Prostate gland (tissue), 2 donors: ENCODE data around the gene GRK1. TPM values are rescaled to one million over a fixed set of nuclear protein-coding genes. Genes with fewer than 3 reads are reported as not detected.

Experiments used
- DNase-seq: peaks from one replicate; pipeline ENCODE4 v3.0.0-alpha.2; 2019; ENCODE audit warnings: low spot score
- H3K27ac ChIP-seq, 2 donors: fragments of 200-600 bp; sonication (generic); 2 replicates each; pipeline ENCODE4 v1.5.1; 2017 to 2019
- H3K27me3 ChIP-seq: fragments of 200-600 bp; sonication (generic); replicated peaks from 2 replicates; pipeline ENCODE4 v1.5.1; 2019; ENCODE audit not compliant: insufficient read depth
- H3K36me3 ChIP-seq, 2 donors: fragments of 200-600 bp; sonication (generic); 1 replicate in 1 of 2; 2 replicates in 1 of 2; pipeline versions ENCODE4 v1.5.1 to v1.8.1; 2017 to 2019
- H3K4me1 ChIP-seq: fragments of 200-600 bp; sonication (generic); replicated peaks from 2 replicates; pipeline ENCODE4 v1.5.1; 2019
- H3K4me3 ChIP-seq, 2 donors: fragments of 200-600 bp; sonication (generic); 2 replicates each; pipeline ENCODE4 v1.5.1; 2017 to 2019
- H3K9me3 ChIP-seq: fragments of 200-600 bp; sonication (generic); 2 replicates; pipeline ENCODE4 v1.5.1; 2017
- POLR2A ChIP-seq: fragments of 450-650 bp; IDR thresholded peaks from one replicate; pipeline ENCODE4 v1.6.1; 2016; ENCODE audit warnings: antibody characterized with exemption, mild to moderate bottlenecking
- POLR2AphosphoS5 ChIP-seq: sonication (generic); formaldehyde crosslinking; IDR thresholded peaks from one replicate; pipeline ENCODE4 v1.6.1; 2017; ENCODE audit warnings: antibody characterized with exemption
- WGBS: methylation state at CpG from one replicate; pipeline ENCODE4 v1.1.5; 2018; 5-methylcytosine and 5-hydroxymethylcytosine counted together
- intact Hi-C: fragments of 100-400 bp; cut with DNase I; formaldehyde crosslinking; loops from one replicate; pipeline ENCODE4 v1.14.2; 2022
- total RNA-seq, 2 donors: library from RNA; depleted of rRNA; stranded (reverse); fragments of >200 nt; gene quantifications; one replicate each; pipeline ENCODE4 v1.1.0, GENCODE V29; 2016
- TF ChIP-seq, protein P1 (sequence below), 4 experiments: fragments of 200-600 bp in 2 of 4; fragments of 450-650 bp in 2 of 4; sonication (generic) in 2 of 4; IDR thresholded peaks; 1 replicate in 3 of 4; 2 replicates in 1 of 4; pipeline ENCODE4 v1.5.1; 2016 to 2019; ENCODE audit warnings: antibody characterized with exemption in 4 of 4, mild to moderate bottlenecking in 2 of 4, moderate library complexity in 2 of 4

Gene GRK1
- total RNA-seq, 2 donors from 2014 or later: 0.23 TPM; not detected in 1

DNA sequence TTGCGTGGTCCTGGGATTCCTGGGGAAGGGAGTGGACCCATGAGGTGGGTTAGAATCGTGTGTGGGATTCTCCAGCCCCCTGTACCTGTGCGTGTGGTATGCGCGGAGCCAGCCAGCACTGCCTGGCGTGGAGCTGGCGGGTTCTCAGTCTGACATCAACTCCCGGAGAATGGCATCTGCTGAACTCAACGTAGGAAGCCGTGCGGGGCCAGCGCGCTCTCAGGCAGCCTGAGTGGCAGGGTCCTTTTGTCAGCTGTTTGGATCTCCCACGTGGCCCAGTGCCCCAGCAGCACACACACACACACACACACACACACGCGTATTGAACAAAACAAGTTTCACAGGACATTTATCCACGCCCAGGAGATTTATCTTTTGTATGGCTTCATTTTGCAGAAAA lies 37.2 kb upstream of the GRK1 start:
- Histone ChIP-seq H3K27me3 (no peaks in the 10 kb centered on the region), H3K4me3 (no peak overlapping the region), H3K9me3 (no peaks in the 10 kb centered on the region), H3K4me1 (no peaks in the 10 kb centered on the region), H3K36me3 (peaks cover 0 to 4% of the 10 kb centered on the region in 2 donors), H3K27ac (no peak overlapping the region)
- no peak for DNase-seq
- TF ChIP-seq, protein P1, sequence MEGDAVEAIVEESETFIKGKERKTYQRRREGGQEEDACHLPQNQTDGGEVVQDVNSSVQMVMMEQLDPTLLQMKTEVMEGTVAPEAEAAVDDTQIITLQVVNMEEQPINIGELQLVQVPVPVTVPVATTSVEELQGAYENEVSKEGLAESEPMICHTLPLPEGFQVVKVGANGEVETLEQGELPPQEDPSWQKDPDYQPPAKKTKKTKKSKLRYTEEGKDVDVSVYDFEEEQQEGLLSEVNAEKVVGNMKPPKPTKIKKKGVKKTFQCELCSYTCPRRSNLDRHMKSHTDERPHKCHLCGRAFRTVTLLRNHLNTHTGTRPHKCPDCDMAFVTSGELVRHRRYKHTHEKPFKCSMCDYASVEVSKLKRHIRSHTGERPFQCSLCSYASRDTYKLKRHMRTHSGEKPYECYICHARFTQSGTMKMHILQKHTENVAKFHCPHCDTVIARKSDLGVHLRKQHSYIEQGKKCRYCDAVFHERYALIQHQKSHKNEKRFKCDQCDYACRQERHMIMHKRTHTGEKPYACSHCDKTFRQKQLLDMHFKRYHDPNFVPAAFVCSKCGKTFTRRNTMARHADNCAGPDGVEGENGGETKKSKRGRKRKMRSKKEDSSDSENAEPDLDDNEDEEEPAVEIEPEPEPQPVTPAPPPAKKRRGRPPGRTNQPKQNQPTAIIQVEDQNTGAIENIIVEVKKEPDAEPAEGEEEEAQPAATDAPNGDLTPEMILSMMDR (IDR thresholded peaks at IDR 0.05): no peak
- no peak for TF ChIP-seq POLR2AphosphoS5
- TF ChIP-seq POLR2A: no peak
- intact Hi-C loops: no loop called here
- WGBS: 82% methylated on average over 17 of the region's 17 CpGs

DNA sequence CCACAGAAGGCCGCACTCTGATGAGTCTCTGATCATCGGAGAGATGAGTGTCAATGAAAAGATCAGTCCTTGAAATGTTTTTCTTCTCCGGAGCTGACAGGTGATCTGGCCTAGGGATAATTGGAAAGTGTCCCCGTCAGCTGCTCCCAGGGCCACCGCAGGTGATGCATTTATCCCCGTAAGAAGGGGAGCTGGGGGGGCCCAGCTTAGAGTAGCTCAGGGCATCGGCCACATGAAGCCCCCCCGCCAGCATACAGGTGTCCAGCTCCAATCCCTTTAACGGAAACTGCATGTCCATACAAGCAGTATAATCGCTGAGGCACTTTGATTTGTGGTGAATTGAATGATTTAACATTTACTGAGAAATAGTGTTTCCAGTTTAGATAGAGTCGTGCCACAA lies 36.7 kb upstream of the GRK1 start:
- peaks cover 0 to 6% of the 10 kb centered on the region in 2 donors for H3K36me3 ChIP-seq

DNA sequence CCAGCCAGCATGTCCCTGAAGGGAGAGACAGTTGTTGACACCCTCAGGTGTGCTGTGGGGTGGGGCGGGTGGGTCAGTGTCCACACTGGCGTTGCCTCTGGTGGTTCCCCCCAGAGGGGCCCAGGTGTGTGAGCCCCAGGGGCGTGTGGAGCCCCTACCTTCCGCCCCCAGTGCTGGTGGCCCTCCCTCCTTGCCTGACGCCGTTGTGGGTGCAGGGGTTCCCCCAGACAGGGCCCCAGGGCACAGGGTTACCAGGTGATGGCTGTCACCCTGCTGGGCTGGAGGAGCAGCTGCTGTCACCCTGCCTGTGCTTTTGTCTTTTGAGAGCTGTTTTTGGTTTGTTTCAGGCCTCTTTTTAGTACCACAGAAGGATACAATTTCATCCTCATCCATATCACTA lies 36.2 kb upstream of the GRK1 start:
- Histone ChIP-seq H3K4me3 (no peak overlapping the region), H3K4me1 (no peaks in the 10 kb centered on the region), H3K27ac (no peak overlapping the region), H3K9me3 (no peaks in the 10 kb centered on the region), H3K36me3 (peaks cover 0 to 6% of the 10 kb centered on the region in 2 donors), H3K27me3 (no peaks in the 10 kb centered on the region)
- no peak for DNase-seq
- TF ChIP-seq POLR2AphosphoS5 (no peak), POLR2A (no peak)
- TF ChIP-seq, protein P1 (IDR thresholded peaks at IDR 0.05): no peak
- 74% methylated on average over 6 of the region's 6 CpGs for WGBS
- intact Hi-C loops: no loop called here

More for the DNA sequence above, 36.7 kb upstream of the GRK1 start:
- Histone ChIP-seq H3K27ac (no peak overlapping the region), H3K9me3 (no peaks in the 10 kb centered on the region), H3K4me3 (no peak overlapping the region), H3K4me1 (no peaks in the 10 kb centered on the region), H3K27me3 (no peaks in the 10 kb centered on the region)
- TF ChIP-seq POLR2A (no peak), POLR2AphosphoS5 (no peak)
- TF ChIP-seq, protein P1 (IDR thresholded peaks at IDR 0.05): no peak
- intact Hi-C loops: no loop called here
- WGBS: 66% methylated on average over 11 of the region's 11 CpGs
- no peak for DNase-seq

DNA sequence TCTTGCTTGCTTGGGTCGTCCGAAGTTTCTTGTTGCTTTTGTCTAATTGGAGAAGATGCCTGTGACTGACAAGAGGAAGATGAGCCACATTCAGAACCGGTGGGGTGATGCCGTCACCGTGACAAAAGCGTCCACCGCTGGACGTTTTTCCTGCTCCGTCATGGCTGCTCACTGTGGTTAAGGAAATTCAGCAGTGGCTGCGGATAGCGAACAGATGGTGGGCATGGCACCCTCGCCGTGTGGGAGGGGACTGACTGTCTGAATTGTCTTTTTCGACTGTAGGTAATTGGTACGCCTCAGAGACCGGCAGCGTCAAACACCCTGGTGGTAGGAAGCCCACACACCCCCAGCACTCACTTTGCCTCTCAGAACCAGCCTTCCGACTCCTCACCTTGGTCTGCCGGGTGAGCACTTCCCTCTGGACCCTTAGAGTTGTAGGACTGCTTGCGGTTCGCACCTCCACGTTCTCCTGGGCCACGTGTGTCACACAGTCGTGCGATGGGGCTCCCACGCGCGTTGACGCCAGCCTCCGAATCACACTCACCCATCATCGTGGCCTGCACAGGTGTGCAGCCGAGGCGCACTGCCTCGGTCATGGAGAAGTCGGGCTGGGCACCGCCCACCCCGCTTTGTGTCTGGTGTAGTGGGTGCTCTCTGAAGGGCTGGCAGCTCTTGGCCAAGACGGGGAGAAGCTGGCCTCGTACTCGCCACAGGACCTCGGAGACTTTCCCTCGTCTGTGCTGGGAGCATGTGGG lies 35.5 kb upstream of the GRK1 start:
- peaks cover 0 to 6% of the 10 kb centered on the region in 2 donors for H3K36me3 ChIP-seq
- H3K9me3 ChIP-seq: no peaks in the 10 kb centered on the region
- WGBS: 94% methylated on average over 42 of the region's 42 CpGs
- intact Hi-C loops: no loop called here
- no peak overlapping the region for H3K27ac ChIP-seq
- no peaks in the 10 kb centered on the region for H3K27me3 ChIP-seq
- TF ChIP-seq, protein P1 (IDR thresholded peaks at IDR 0.05): no peak
- TF ChIP-seq POLR2AphosphoS5 (no peak), POLR2A (no peak)
- no peaks in the 10 kb centered on the region for H3K4me1 ChIP-seq
- no peak for DNase-seq
- no peak overlapping the region for H3K4me3 ChIP-seq
